Activated effector memory CD4-positive, alpha-beta T cell treated with anti-CD3 and anti-CD28 coated beads, Interleukin-2, amount 50 U/mL, for 16 hours (primary cell): Measurements from ENCODE around the gene RWDD1.

Experiments used
- DNase-seq: peaks from one replicate; pipeline ENCODE4 v3.0.0-alpha.2; 2020

Gene RWDD1

GRCh38 chr6:116570856-116571682, at the start of gene RWDD1:
Gene RWDD1, plus strand, starts transcription at chr6:116571504. Its CDS starts 79 bp downstream, at chr6:116571583.
- DNase-seq: peak; percentile 100

- no peak for DNase-seq
Observed at GRCh38 chr6:116522896-116523295, 48.4 kb upstream of the RWDD1 start.

- no peak for DNase-seq
Observed at GRCh38 chr6:116524236-116524635, 47.1 kb upstream of the RWDD1 start.

GRCh38 chr6:116528133-116528532, 43.2 kb upstream of the RWDD1 start:
- DNase-seq: no peak

- no peak for DNase-seq
Observed at GRCh38 chr6:116528780-116529179, 42.5 kb upstream of the RWDD1 start.

GRCh38 chr6:116529466-116530290, 41.6 kb upstream of the RWDD1 start:
- no peak for DNase-seq

- DNase-seq: no peak
Observed at GRCh38 chr6:116530436-116530835, 40.9 kb upstream of the RWDD1 start.

- peak; percentile 79 for DNase-seq
Observed at GRCh38 chr6:116531675-116532570, 39.4 kb upstream of the RWDD1 start.

GRCh38 chr6:116533233-116533957, 37.9 kb upstream of the RWDD1 start:
- DNase-seq: no peak

GRCh38 chr6:116535109-116535508, 36.2 kb upstream of the RWDD1 start:
- DNase-seq: no peak

GRCh38 chr6:116536216-116536621, 35.1 kb upstream of the RWDD1 start:
- no peak for DNase-seq

- no peak for DNase-seq
Observed at GRCh38 chr6:116542426-116542825, 28.9 kb upstream of the RWDD1 start.

- DNase-seq: no peak
Observed at GRCh38 chr6:116543149-116543548, 28.2 kb upstream of the RWDD1 start.

GRCh38 chr6:116545651-116546050, 25.7 kb upstream of the RWDD1 start, which contains the start of gene TRAPPC3L:
Gene TRAPPC3L, minus strand, starts transcription at chr6:116545684. Its CDS starts 170 bp downstream, at chr6:116545514.
- no peak for DNase-seq

- DNase-seq: no peak
Observed at GRCh38 chr6:116547358-116547757, 23.9 kb upstream of the RWDD1 start.

GRCh38 chr6:116550796-116551195, 20.5 kb upstream of the RWDD1 start:
- no peak for DNase-seq

GRCh38 chr6:116553451-116553850, 17.9 kb upstream of the RWDD1 start, which contains the start of gene CALHM4:
Gene CALHM4, plus strand, starts transcription at chr6:116553751. Its CDS starts 43 bp downstream, at chr6:116553794.
- DNase-seq: no peak

GRCh38 chr6:116556065-116556464, 15.2 kb upstream of the RWDD1 start:
- no peak for DNase-seq

- no peak for DNase-seq
Observed at GRCh38 chr6:116556814-116557415, 14.4 kb upstream of the RWDD1 start.

- DNase-seq: no peak
Observed at GRCh38 chr6:116557893-116558292, 13.4 kb upstream of the RWDD1 start.

GRCh38 chr6:116560130-116560529, 11.2 kb upstream of the RWDD1 start:
- DNase-seq: no peak
